Subcutaneous adipose tissue (tissue), 4 donors: ENCODE results near the gene FBXO47. TPM values are rescaled to one million over a fixed set of nuclear protein-coding genes. Genes with fewer than 3 reads are reported as not detected.

Experiments
- small RNA-seq: library from RNA; depleted of rRNA; stranded (forward); fragments of <200 nt; gene quantifications from one replicate; pipeline ENCODE3, GENCODE V24; 2016
- total RNA-seq, 4 donors: library from RNA; depleted of rRNA; stranded (reverse); fragments of >200 nt; gene quantifications; one replicate each; pipeline ENCODE4 v1.1.0, GENCODE V29; 2016
- TF ChIP-seq, protein P1 (sequence below): fragments of 450-650 bp; IDR thresholded peaks from one replicate; pipeline ENCODE4 v1.5.1; 2016; ENCODE audit warnings: low read depth, mild to moderate bottlenecking, control low read depth, antibody characterized with exemption, moderate library complexity

Gene FBXO47
- total RNA-seq, 4 donors from 2014 or later = 0.17 TPM; not detected in 3

DNA sequence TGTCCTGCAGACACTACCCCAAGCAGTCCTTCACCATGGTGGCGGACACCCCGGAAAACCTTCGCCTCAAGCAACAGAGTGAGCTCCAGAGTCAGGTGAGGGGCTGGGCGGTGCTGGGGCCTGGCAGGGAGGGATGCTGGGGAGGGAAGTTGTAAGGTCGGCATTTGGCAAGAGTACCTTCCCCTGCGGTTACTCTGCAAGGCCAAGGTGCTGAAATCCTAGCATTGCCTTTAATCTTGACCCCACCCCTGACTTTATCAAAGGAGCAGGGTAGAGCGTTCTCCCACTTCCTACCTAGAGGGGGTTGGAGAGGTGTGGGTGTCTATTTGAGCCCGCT, 76.8 kb downstream of the FBXO47 start:
- TF ChIP-seq, protein P1, sequence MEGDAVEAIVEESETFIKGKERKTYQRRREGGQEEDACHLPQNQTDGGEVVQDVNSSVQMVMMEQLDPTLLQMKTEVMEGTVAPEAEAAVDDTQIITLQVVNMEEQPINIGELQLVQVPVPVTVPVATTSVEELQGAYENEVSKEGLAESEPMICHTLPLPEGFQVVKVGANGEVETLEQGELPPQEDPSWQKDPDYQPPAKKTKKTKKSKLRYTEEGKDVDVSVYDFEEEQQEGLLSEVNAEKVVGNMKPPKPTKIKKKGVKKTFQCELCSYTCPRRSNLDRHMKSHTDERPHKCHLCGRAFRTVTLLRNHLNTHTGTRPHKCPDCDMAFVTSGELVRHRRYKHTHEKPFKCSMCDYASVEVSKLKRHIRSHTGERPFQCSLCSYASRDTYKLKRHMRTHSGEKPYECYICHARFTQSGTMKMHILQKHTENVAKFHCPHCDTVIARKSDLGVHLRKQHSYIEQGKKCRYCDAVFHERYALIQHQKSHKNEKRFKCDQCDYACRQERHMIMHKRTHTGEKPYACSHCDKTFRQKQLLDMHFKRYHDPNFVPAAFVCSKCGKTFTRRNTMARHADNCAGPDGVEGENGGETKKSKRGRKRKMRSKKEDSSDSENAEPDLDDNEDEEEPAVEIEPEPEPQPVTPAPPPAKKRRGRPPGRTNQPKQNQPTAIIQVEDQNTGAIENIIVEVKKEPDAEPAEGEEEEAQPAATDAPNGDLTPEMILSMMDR = no peak

DNA sequence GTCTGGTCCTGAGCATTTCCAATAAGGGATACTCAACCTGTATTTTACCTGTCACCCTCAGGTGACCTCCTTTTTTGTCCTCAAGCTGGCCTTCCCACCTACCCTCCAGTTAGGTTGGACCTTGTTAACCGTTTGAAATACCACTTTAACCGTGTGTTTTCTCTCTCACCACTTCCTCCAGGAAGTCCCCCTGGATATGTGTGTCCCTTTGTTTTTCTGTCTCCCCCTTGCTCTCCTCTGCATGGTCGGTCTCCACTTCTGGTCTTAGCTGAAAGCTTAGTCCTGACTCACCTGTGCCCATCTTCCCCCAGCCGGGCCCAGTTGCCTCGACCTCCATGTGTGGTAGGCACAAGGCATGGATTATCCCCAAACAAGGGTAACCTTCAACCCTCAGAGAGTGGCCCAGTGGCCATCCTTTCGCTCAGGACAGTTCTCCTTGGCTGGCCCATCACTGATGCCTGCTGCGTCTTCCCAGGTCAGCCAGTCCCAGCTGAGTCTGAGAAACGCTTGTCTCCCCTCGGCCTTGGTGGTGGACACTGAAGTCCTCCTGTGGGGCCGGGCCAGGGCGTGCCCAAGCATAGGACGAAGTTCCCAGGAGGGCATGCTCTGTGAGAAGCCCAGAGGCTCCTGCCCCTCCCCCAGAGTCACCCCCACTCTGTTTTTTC, 77.3 kb downstream of the FBXO47 start:
- TF ChIP-seq, protein P1 = no peak

DNA sequence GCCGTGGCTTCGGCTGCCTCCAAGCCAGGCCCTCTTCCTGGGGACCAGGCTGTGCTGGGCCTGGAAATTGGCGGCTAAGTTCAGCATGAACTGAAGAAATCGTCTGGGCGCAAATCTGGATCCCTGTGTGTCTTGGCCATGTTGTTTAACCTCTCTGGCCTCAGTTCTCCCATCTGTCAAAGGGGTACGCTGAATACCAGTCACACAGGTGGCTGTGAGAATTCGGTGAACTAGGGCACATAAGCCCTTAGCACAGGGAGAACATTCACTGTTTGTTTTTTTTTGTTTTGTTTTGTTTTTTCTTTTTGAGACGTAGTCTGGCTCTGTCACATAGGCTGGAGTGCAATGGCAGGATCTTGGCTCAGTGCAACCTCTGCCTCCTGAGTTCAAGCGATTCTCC, 78.4 kb downstream of the FBXO47 start:
- TF ChIP-seq, protein P1 = no peak

DNA sequence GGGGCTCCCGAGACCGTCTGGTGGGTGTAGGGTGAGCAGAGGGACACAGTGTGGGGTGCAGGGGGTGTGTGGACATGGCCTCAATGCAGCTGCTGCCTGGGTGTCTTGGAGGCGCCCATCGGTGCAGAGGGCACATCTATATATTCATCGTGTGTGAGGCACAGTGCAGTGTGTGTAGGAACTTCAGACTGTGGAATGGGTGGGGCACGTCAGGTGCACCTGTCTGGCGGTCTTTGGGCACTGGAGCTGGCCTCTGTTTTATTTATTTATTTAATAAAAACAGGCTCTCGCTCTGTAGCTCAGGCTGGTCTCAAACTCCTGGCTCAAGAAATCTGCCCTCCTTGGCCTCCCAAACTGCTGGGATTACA, 80.6 kb downstream of the FBXO47 start:
- TF ChIP-seq, protein P1 = no peak

Small RNAs within 50 kb of the gene (small RNA-seq; reads per million reads assigned to genes)
- gene MIR6779 = not detected

Other genes starting within 250 kb of the FBXO47 start
- gene CISD3, start 237.1 kb downstream of the FBXO47 start, total RNA-seq = 10 to 100 TPM; 11.0 to 19.7 (median 15.1) TPM
- 10 to 100 TPM in 1 of 4 donors, 1 to 10 TPM in 3; 4.1 to 10.7 (median 7.4) TPM for gene PCGF2, start 219.1 kb downstream of the FBXO47 start, total RNA-seq
- 100 to 1,000 TPM in 3 of 4 donors, 10 to 100 TPM in 1; 78.4 to 216 (median 113) TPM for gene PSMB3, start 214.7 kb downstream of the FBXO47 start, total RNA-seq
- 10 to 100 TPM; 29.3 to 72.0 (median 51.1) TPM for gene PIP4K2B, start 167.8 kb downstream of the FBXO47 start, total RNA-seq
- gene CWC25, start 142.1 kb downstream of the FBXO47 start, total RNA-seq = 10 to 100 TPM; 18.7 to 37.1 (median 25.7) TPM
- gene RPL23, start 113.7 kb downstream of the FBXO47 start, total RNA-seq = 1,000 to 10,000 TPM; 2,328 to 2,756 (median 2,634) TPM
- 100 to 1,000 TPM; 106 to 150 (median 140) TPM for gene LASP1, start 97.3 kb downstream of the FBXO47 start, total RNA-seq
- gene PLXDC1, start 184.2 kb upstream of the FBXO47 start, total RNA-seq = 10 to 100 TPM in 1 of 4 donors, 1 to 10 TPM in 3; 1.7 to 13.3 (median 5.6) TPM
- not detected for gene ARL5C, start 198.8 kb upstream of the FBXO47 start, total RNA-seq
- 1 to 10 TPM; 2.6 to 7.3 (median 5.8) TPM for gene CACNB1, start 230.3 kb upstream of the FBXO47 start, total RNA-seq
- gene RPL19, start 232.9 kb upstream of the FBXO47 start, total RNA-seq = 1,000 to 10,000 TPM; 2,570 to 3,363 (median 3,072) TPM